Aorta (tissue), 5 donors: ENCODE data around the gene MRGPRX4. TPM values are rescaled to one million over a fixed set of nuclear protein-coding genes. Genes with fewer than 3 reads are reported as not detected.
A peak's percentile ranks its signal among the peaks of the same experiment; 100 is the strongest.
"Not testable (repeated sequence)": the region's sequence is repeated elsewhere in the genome, so short reads cannot be mapped to it uniquely, and the experiment has no call there.

Experiments
- ATAC-seq: fragments of 200-7000 bp; cut with Tn5 transposase; one replicate; pipeline ENCODE4 v1.9.1; 2022; ENCODE audit warnings: moderate library complexity; ENCODE audit not compliant: low FRiP score
- DNase-seq, 2 donors: peaks; one replicate each; pipeline ENCODE4 v3.0.0-alpha.2; 2020
- H3K27ac ChIP-seq, 2 donors: one replicate each; pipeline ENCODE4 v1.5.1; 2013; ENCODE audit warnings: low read length in 2 of 2, mild to moderate bottlenecking in 2 of 2, moderate library complexity in 2 of 2, control low read depth in 1 of 2, inconsistent platforms in 1 of 2, low read depth in 1 of 2
- H3K27me3 ChIP-seq, 2 donors: one replicate each; pipeline ENCODE4 v1.6.1; 2013; ENCODE audit warnings: control low read depth in 1 of 2, low read length in 1 of 2, mild to moderate bottlenecking in 1 of 2, moderate library complexity in 1 of 2; ENCODE audit not compliant: insufficient read depth in 2 of 2, control insufficient read depth in 1 of 2
- H3K36me3 ChIP-seq, 2 donors: one replicate each; pipeline ENCODE4 v1.6.1; 2013; ENCODE audit warnings: control low read depth in 1 of 2, low read length in 1 of 2, mild to moderate bottlenecking in 1 of 2; ENCODE audit not compliant: insufficient read depth in 2 of 2, control insufficient read depth in 1 of 2
- H3K4me1 ChIP-seq, 2 donors: one replicate each; pipeline ENCODE4 v1.6.1; 2013; ENCODE audit warnings: low read length in 2 of 2, control low read depth in 1 of 2, mild to moderate bottlenecking in 1 of 2, moderate library complexity in 1 of 2; ENCODE audit not compliant: insufficient read depth in 2 of 2, control insufficient read depth in 1 of 2
- H3K4me3 ChIP-seq, 2 donors: one replicate each; pipeline ENCODE4 v1.5.1; 2013; ENCODE audit warnings: low read length in 2 of 2, control low read depth in 1 of 2, mild to moderate bottlenecking in 1 of 2
- H3K9me3 ChIP-seq: one replicate; pipeline ENCODE4 v1.6.1; 2013; ENCODE audit warnings: mild to moderate bottlenecking, low read length; ENCODE audit not compliant: control insufficient read depth
- WGBS, 2 donors: extraction: QIAGEN DNeasy Blood & Tissue Kit; methylation state at CpG; one replicate each; pipeline ENCODE4 v1.1.7; 2013; 5-methylcytosine and 5-hydroxymethylcytosine counted together
- intact Hi-C, 2 donors: fragments of 100-400 bp; cut with DNase I; formaldehyde crosslinking; loops; one replicate each; pipeline versions ENCODE4 v1.14.2 to v1.15.0; 2022
- polyA plus RNA-seq, 2 donors: library from polyadenylated mRNA; stranded (reverse); fragments of 200-250 nt; gene quantifications; one replicate each; pipeline ENCODE4 v1.2.3, GENCODE V29; 2013
- total RNA-seq, 2 donors: library from RNA; stranded (reverse); fragmentation: NEBNext Ultra II Directional; extraction: Animal tissue kit (Norgen Biotek cat#: 25700); gene quantifications; one replicate each; pipeline ENCODE4 v1.2.1, GENCODE V29; 2021
- donor health status: healthy with polysubstance abuse.
- donor health status: Bipolar disorder and iron deficiency.
- donor health status: DM: no; HTN: no; CAD: no.
- donor health status: DM: no; HTN: no; CAD: no.
- donor health status: DM: yes; HTN: yes; CAD: no.

The MRGPRX4 gene
- total and polyA plus RNA-seq, 4 donors = not detected

- DNase-seq = no peak
- no peak for ATAC-seq
- intact Hi-C loops = no loop called here
- H3K4me3 ChIP-seq = no peak overlapping the region
- no peaks in the 10 kb centered on the region for H3K4me1 ChIP-seq
- no peaks in the 10 kb centered on the region for H3K27me3 ChIP-seq
- 86 to 93% methylated on average over 2 of the region's 2 CpGs for WGBS, 2 donors
- H3K27ac ChIP-seq = no peak overlapping the region
- no peaks in the 10 kb centered on the region for H3K36me3 ChIP-seq
- peaks cover 4% of the 10 kb centered on the region for H3K9me3 ChIP-seq
Measured at GRCh38 chr11:18196532-18196931, 23.9 kb downstream of the MRGPRX4 start.

- H3K9me3 ChIP-seq, H3K27ac ChIP-seq, ATAC-seq, H3K4me3 ChIP-seq, H3K4me1 ChIP-seq, intact Hi-C loops, DNase-seq, H3K27me3 ChIP-seq, H3K36me3 ChIP-seq: not testable (repeated sequence)
- 61 to 78% methylated on average over 3 of the region's 3 CpGs for WGBS, 2 donors
Measured at GRCh38 chr11:18197738-18198137, 25.1 kb downstream of the MRGPRX4 start.

GRCh38 chr11:18203723-18204122 lies 31.1 kb downstream of the MRGPRX4 start:
- ATAC-seq = no peak

GRCh38 chr11:18204220-18204619 lies 31.6 kb downstream of the MRGPRX4 start:
- no peaks in the 10 kb centered on the region for H3K36me3 ChIP-seq
- DNase-seq (no peak), ATAC-seq (no peak)
- no peaks in the 10 kb centered on the region for H3K27me3 ChIP-seq
- no peaks in the 10 kb centered on the region for H3K4me1 ChIP-seq
- intact Hi-C loops = no loop called here
- no peak overlapping the region for H3K4me3 ChIP-seq
- H3K27ac ChIP-seq = no peak overlapping the region
- 77 to 87% methylated on average over 3 of the region's 3 CpGs for WGBS, 2 donors
- peaks cover 4% of the 10 kb centered on the region for H3K9me3 ChIP-seq

More at GRCh38 chr11:18203723-18204122, 31.1 kb downstream of the MRGPRX4 start:
- no peak for DNase-seq
- H3K27ac ChIP-seq = no peak overlapping the region
- no peaks in the 10 kb centered on the region for H3K4me1 ChIP-seq
- 4 to 7% methylated on average over 6 of the region's 6 CpGs for WGBS, 2 donors
- H3K27me3 ChIP-seq = no peaks in the 10 kb centered on the region
- intact Hi-C loops = no loop called here
- H3K9me3 ChIP-seq = peaks cover 4% of the 10 kb centered on the region
- no peaks in the 10 kb centered on the region for H3K36me3 ChIP-seq
- H3K4me3 ChIP-seq = no peak overlapping the region

- DNase-seq (no peak), ATAC-seq (peak; percentile 41)
- no peaks in the 10 kb centered on the region for H3K36me3 ChIP-seq
- no peaks in the 10 kb centered on the region for H3K27me3 ChIP-seq
- intact Hi-C loops = no loop called here
- H3K27ac ChIP-seq = no peak overlapping the region
- no peak overlapping the region for H3K4me3 ChIP-seq
- no peaks in the 10 kb centered on the region for H3K4me1 ChIP-seq
- peaks cover 4% of the 10 kb centered on the region for H3K9me3 ChIP-seq
Measured at GRCh38 chr11:18204771-18205170, 32.1 kb downstream of the MRGPRX4 start.

- ATAC-seq = no peak
- 15 to 22% methylated on average over 32 to 33 of the region's 33 CpGs for WGBS, 2 donors
- H3K4me3 ChIP-seq = no peak overlapping the region
- H3K9me3 ChIP-seq = no peaks in the 10 kb centered on the region
- no peak overlapping the region for H3K27ac ChIP-seq
- H3K4me1 ChIP-seq = no peaks in the 10 kb centered on the region
- no peak for DNase-seq
- no peaks in the 10 kb centered on the region for H3K36me3 ChIP-seq
- intact Hi-C loops = no loop called here
- no peaks in the 10 kb centered on the region for H3K27me3 ChIP-seq
Measured at GRCh38 chr11:18209058-18209457, 36.4 kb downstream of the MRGPRX4 start.

GRCh38 chr11:18221274-18221876 lies 48.7 kb downstream of the MRGPRX4 start:
- intact Hi-C loops = no loop called here
- no peak overlapping the region for H3K4me3 ChIP-seq
- H3K36me3 ChIP-seq = no peaks in the 10 kb centered on the region
- H3K4me1 ChIP-seq = no peaks in the 10 kb centered on the region
- ATAC-seq = no peak
- H3K9me3 ChIP-seq = peaks cover 2% of the 10 kb centered on the region
- WGBS, 2 donors = 68 to 82% methylated on average over 5 of the region's 5 CpGs
- H3K27me3 ChIP-seq = no peaks in the 10 kb centered on the region
- DNase-seq = no peak
- H3K27ac ChIP-seq = no peak overlapping the region

GRCh38 chr11:18222814-18223421 lies 50.3 kb downstream of the MRGPRX4 start:
- Histone ChIP-seq H3K36me3 (no peaks in the 10 kb centered on the region), H3K27me3 (no peaks in the 10 kb centered on the region), H3K27ac (no peak overlapping the region), H3K4me1 (no peaks in the 10 kb centered on the region), H3K4me3 (no peak overlapping the region), H3K9me3 (peaks cover 2% of the 10 kb centered on the region)
- intact Hi-C loops = no loop called here
- DNase-seq (no peak), ATAC-seq (peak; percentile 26)
- WGBS, 2 donors = 91% methylated on average over 3 of the region's 3 CpGs
